Activated CD8-positive, alpha-beta memory T cell treated with anti-CD3 and anti-CD28 coated beads for 24 hours (primary cell): ENCODE measurements around the gene MACF1.

Experiments used
- DNase-seq: peaks from one replicate; pipeline ENCODE4 v3.0.0-alpha.2; 2020

The MACF1 gene

DNA sequence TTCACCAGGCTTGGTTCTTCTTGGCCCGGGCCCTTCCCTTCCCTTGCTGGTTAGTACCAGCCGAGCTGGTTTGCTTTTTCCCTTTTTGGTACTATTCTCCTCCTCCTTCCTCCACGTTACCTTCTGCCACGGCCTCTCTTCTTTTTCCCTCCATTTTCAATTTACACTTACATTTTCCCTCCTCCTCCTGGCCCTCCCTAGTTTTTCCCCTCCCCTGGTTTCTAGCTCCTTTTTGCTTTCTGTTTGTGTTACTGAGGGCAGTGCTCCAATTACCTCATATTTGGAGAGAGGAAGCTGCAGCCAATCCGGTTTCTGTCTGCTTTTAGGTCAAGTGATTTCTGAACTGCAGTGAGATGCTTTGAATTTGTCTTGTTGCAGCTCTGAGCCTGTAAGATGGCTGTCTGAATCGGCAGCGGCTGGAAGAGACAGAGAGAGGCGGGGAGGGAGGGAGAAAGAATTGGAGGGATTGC lies 63.7 kb downstream of the MACF1 start:
- no peak for DNase-seq

- no peak for DNase-seq
Observed at GRCh38 chr1:39268906-39269305, 64.4 kb downstream of the MACF1 start.

GRCh38 chr1:39269349-39269748 lies 64.9 kb downstream of the MACF1 start:
- DNase-seq: no peak

GRCh38 chr1:39269791-39270342 lies 65.4 kb downstream of the MACF1 start:
- no peak for DNase-seq

DNA sequence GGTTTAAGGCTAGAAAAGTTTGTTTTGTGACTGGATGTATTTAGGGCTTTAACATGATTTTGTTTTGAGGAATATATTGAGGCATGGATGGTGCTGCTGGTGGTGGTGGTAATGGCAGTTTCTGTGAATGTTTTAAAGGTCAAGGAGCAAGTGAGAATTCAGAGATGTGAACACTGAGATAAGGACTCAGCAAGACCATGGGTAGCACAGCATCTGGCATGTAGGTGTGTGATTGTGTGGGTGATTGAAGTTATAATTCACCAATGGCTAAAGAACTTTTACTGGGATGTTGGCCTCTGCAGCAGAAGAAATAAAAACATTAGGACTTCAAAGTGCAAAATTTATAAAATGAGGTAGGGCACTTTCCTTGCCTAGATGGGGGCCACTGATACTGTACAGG lies 65.9 kb downstream of the MACF1 start:
- DNase-seq: no peak

DNA sequence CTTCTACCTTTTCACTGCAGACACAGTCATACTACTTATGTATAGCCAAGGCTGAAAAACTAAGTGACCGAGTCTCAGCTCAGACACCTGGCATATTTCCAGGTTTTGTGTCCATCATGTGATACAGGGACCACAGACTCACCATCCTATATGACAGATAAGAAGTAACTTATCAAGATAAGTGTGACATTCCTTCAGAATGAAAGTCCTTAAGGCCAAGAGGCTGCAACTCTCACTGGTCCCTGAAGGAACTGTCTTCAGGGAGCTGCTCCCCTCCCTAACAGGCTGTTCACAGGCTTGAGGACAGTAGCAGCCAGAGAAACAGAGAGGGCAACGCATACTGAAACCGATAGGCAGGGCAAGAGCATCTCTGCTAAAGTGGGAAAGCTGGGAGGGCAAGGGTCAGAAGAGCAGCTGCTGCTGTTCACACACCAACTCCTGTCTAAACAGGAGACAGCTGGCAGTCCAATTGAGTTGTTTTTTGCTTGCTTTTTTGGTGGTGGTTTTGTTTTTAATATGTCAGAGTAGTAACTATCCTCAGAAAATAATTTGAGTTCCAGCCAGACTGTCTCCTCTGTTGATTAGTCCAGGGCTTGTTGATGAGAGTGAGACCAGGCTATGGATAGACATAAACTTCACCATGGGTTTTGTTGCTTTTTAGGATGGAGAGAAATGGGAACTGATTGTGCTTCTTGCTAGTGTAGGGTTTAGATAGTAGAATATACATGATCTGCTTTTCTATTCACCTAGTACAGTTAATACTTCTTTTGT lies 67.7 kb downstream of the MACF1 start:
- no peak for DNase-seq

DNA sequence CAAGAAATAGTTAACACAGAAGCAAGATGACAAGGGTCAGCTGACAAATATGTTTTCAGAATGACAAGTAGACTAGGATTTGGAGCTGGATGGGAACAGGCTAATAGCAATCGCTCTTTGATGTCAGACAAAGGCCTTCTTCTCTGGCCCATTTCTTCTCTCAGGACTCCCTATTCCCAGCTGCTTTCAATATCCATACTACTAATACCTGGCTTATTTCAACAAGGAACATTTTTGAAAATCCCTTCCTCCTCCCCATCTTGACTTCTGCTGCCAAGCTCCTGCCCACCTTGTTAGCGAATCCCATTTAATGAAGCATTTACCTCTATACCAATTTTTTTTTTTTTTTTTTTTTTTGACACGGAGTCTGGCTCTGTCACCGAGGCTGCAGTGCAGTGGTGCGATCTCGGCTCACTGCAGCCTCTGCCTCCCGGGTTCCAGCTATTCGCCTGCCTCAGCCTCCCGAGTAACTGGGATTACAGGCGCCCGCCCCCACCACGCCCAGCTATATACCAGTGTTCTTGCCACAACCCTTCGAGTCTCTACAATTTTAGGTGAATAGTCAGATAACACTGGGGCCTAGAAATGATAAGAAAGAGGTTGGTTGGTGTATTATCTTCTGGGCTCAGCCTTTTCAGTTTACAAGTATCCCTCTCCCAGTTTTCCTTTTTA lies 68.4 kb downstream of the MACF1 start:
- DNase-seq: no peak

- DNase-seq: no peak
Observed at GRCh38 chr1:39275836-39276507, 71.5 kb downstream of the MACF1 start.

DNA sequence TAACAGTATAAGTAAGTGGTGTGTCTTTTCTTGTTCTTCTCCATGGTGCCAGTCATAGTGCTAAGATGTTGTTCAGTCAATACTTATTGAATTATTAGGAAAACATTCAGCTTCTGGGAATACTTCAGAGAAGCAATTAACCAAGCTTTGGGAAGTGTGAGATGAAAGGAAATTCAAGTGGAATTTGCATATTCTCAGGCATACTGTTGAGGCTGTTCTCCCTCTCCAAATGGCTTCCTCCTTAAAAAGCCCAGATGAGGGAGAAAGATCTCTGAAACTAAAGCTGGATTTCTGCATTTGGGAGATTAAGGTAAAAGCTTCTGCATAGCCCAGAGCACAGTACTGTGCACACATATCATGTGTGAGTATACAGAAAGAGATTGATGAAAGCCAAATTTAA lies 73.4 kb downstream of the MACF1 start:
- DNase-seq: no peak

- DNase-seq: no peak
Observed at GRCh38 chr1:39282537-39283216, 78.2 kb downstream of the MACF1 start.

DNA sequence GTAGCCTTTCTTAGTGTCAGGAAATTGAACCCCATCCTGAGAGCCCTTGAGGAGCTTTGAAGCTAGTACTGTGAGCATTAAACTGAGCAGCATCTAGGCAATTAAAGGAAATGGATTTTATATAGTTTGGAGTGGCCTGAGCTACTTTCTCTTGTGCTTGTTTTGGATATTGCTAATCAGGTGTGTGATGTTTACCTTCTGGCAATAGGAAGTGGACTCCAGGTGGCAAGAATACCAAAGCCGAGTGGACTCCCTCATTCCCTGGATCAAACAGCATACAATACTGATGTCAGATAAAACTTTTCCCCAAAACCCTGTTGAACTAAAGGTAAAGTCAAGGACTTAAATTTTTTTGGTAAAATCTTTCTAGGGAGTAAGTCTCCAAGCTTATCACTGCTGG lies 79.4 kb downstream of the MACF1 start:
- DNase-seq: no peak

- DNase-seq: no peak
Observed at GRCh38 chr1:39287541-39287940, 83.0 kb downstream of the MACF1 start.

GRCh38 chr1:39288735-39289465 lies 84.4 kb downstream of the MACF1 start:
- no peak for DNase-seq

- no peak for DNase-seq
Observed at GRCh38 chr1:39292401-39292800, 87.9 kb downstream of the MACF1 start.

- no peak for DNase-seq
Observed at GRCh38 chr1:39293375-39294070, 89.0 kb downstream of the MACF1 start.

GRCh38 chr1:39294531-39294930 lies 90.0 kb downstream of the MACF1 start:
- DNase-seq: no peak

- no peak for DNase-seq
Observed at GRCh38 chr1:39295901-39296300, 91.4 kb downstream of the MACF1 start.

GRCh38 chr1:39297551-39297950 lies 93.1 kb downstream of the MACF1 start:
- no peak for DNase-seq

DNA sequence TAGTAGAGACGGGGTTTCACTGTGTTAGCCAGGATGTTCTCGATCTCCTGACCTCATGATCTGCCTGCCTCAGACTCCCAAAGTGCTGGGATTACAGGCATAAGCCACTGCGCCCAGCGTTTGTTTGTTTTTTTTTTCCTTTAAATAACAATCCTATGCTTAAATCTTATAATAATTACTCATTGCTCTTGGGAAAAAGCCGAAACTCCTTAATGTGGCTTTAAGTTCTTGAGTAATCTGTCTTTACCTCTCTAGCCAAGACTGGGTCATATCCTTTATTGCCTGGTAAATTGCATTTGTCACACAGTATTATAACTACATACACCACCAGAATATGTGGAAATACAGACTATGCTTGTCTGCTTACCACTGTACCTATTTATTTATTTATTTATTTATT lies 97.1 kb downstream of the MACF1 start:
- no peak for DNase-seq

DNA sequence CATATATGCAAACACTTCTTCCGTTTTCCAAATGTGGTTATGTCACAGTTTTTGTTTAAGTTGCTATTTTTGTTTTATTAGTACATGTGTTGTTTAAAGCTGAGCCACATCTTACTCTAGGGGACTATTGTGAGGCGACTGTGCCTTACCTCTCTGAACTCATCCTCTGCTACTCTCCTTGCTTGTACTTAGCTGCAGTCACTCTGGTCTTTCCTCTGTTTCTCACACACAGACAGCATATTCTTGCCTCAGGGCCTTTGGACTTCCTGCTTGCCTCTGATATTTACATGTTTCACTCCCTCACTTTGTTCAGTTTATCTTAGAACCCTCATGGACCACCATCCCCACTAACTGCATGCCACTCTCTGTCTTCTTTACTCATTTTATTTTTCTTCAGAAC lies 101.1 kb downstream of the MACF1 start:
- DNase-seq: no peak

GRCh38 chr1:39310015-39310414 lies 105.5 kb downstream of the MACF1 start:
- DNase-seq: no peak

DNA sequence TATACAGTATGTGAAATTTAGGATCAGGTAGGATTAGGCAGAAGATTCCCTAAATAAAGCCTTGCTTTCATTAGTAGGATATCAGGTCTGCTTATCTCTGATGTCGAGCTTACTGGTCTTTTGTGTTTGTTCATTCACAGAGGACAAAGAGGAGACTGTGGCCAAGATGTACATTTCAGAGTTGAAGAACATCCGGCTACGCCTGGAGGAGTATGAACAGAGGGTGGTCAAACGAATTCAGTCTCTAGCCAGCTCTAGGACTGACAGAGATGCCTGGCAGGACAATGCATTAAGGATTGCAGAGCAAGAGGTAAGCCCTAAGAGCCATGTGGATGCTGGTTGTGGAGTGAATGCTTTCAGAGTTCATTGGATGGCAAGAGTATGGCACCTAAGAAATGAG lies 106.2 kb downstream of the MACF1 start:
- DNase-seq: no peak
